HG03159 (cell line): ENCODE measurements around the gene FHOD3.

ENCODE experiments used
- ATAC-seq: cut with Tn5 transposase; IDR thresholded peaks from one replicate; pipeline ENCODE4 v1.9.1; 2021; ENCODE audit warnings: mild to moderate bottlenecking, moderate library complexity; ENCODE audit not compliant: unreplicated experiment

The FHOD3 gene

DNA sequence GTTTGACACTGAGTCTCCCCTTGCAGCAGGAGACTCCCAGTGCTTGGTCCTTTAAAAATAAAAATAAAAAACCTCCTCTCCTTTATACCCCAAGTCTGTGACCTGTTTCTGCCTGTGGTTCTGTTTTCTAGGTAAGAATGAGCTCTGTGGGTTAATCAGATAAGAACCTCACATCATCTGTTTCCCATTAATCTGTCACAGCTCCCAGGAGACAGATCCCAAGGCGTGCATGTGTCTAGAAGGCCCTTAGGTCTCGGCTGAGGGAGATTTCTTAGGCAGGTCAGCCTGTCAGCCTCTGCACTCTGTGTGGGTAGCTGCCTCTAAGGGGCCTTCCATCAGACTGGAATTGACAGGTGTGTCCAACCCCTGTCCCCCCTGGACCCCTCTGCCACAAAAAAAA, 80.7 kb downstream of the FHOD3 start:
- ATAC-seq = no peak

DNA sequence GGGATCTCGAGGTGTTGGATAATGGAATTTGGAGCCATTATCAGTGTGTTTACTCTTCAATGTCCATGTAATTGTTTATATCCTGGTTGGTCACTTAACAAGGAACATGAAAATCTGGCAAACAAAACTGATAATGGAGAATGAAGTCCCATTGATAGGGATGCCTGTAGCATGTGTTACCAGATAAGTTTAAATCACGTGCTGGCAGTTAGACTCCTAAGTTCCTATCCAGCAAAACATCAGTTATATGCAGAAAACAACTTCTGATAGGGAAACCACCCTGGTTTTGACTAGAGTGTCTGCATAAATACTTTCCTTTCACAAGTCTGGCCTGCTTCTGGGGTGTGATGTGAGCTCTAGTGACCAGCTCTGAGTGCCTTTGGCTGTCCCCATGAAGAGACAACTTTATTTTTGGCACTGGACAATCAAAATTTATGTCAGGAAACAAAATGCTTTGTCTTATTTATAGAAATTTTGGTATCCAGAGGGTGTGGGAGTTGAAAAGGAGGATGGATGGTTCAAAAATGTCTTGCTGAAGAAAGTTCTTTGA, 82.0 kb downstream of the FHOD3 start:
- ATAC-seq = no peak

GRCh38 chr18:36380173-36380827, 82.8 kb downstream of the FHOD3 start:
- ATAC-seq = no peak

- no peak for ATAC-seq
Measured at GRCh38 chr18:36381075-36381474, 83.6 kb downstream of the FHOD3 start.

GRCh38 chr18:36382854-36383253, 85.3 kb downstream of the FHOD3 start:
- no peak for ATAC-seq

DNA sequence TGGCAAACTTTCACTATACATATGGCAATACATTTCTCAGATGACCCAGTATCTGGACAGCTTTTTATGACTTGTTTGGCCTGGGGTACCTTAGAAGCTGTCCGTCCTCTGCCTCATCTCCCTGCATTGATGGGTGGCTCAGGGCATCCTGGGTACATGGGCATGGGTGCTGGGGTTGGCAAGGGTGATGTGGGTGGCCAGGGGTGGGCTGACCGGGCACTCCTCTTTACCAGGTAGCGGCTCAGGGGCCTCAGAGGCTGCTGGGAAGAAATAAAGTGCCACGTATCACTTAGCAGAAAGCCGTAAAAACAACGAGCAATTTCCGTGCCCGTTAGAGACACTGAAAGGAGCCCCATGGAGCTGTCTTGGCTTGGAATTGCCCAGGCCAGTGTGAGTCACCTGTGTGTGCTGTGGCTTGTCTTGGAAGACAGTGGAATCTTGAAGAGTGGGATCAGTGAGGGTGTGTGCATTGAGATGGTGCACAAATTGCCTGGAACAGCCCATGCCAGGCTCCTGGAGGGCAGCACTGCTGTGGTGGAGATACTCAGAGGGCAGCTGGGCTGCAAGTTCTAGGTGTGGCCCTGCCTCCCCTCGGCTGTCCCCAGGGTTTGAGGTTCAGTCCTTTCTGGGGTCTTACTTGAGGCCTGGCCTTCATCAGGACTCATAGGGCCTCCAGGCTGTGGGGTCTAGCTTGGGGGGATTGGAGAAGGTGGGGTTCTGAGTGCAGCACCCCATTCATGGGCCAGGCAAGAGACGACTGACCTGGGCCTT, 88.8 kb downstream of the FHOD3 start:
- ATAC-seq = no peak

GRCh38 chr18:36387310-36387709, 89.8 kb downstream of the FHOD3 start:
- ATAC-seq = no peak

GRCh38 chr18:36388310-36388709, 90.8 kb downstream of the FHOD3 start:
- no peak for ATAC-seq

- no peak for ATAC-seq
Measured at GRCh38 chr18:36389027-36389426, 91.5 kb downstream of the FHOD3 start.

DNA sequence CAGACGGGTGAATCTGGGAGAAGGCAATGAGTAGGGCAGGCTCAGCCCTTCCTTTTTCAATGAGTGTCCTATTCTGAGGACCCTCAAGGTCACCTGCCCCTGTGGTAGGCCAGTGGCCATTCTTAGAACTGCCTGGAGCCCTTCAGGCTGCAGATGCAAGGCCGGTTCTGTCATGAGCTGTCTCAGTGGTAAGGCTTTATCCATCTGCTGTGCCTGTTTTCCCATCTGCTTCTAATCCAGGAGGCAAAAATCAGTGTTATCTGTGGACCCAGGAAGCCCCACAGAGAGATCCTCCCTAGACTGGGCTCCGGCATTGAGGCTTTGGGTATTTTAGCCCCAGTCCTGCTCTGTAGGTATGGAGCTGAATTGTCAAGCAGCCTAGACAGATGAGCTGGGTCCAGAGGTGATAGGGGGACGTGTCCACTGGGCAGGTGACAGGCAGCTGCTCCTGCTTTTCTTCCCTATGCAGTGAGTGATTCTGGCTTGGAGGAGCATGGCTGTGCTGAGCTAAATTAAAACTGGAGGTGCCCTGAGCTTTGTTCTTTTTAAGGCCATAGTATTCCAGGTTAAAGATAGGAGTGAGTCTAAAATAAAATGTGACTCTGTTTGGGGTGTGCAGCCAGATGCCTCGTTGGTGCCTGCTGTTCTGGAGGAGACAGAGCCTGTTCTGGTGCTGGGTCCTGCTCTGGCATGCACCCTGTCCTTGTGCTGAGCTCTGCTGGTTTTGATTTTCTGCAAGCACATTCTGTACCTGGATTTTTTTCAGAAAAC, 92.5 kb downstream of the FHOD3 start:
- no peak for ATAC-seq

DNA sequence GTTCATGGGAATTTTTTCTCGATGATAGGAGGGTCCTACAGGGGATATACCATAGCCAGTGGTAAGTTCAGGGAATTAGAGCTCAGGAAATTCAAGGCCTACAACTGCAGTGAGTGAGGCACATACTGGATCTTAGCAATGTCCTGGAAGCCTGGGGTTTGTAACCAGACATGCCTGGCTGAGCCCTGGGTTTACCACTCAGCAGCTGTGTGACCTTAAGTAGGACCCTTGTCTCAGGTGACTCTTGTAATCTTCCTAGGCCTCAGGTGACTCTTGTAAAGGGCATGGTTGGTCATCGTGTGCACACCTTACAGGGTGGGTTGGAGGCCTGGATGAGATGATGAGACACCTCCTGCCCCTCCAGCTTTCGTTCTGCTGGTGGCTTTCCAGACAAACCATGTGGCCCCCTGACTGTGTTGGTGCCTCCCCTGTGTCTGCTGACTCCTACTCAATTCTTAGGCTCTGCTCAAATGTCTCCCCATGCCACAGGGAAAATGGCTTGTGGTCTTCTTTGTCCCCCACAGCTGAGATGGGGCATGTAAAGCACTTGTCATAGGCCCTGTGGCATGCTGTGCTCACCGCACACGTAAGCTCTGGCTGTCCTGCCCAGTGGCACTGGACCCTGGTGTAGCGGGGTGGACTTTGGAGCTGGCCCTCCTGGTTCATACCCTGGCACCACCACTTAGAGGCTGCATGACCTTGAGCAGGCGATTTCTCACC, 94.1 kb downstream of the FHOD3 start:
- no peak for ATAC-seq

DNA sequence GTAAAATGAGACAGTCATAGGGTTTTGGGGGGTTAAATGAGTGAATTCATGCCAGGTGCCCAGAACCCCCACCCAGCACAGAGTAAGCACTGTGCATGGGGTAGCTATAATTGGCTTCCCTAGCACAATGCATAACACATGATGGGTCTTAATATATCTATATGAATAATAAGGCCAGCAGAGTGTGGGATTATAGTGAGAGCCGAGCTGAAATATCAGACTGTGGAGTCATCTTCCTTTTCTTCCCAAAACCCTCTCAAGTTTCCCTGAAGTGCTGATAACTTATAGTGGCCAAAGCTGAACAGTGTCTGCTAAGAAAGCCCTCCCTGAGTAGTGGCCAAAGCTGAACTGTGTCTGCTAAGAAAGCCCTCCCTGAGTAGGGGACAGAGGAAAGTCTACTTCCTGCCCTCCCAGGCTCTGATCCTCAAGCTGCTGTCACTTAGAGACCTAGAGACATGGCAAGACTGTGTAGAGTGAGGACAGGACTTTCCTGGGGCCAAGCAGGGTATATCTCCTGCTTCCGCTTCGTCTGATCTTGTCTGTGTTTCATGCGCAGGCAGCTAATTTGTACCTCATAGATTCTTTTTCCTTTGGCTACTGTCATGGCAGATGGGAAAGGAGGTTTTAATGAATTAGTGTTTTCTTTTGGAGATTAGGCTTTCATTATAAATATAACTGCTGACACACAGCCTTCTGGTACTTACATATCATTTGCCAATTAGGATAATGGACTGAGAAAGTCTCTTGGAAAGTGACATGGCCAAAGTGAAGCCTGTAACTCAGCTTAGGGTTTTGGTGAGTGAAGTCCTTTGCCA, 94.9 kb downstream of the FHOD3 start:
- no peak for ATAC-seq

GRCh38 chr18:36392979-36393287, 95.4 kb downstream of the FHOD3 start:
- no peak for ATAC-seq

DNA sequence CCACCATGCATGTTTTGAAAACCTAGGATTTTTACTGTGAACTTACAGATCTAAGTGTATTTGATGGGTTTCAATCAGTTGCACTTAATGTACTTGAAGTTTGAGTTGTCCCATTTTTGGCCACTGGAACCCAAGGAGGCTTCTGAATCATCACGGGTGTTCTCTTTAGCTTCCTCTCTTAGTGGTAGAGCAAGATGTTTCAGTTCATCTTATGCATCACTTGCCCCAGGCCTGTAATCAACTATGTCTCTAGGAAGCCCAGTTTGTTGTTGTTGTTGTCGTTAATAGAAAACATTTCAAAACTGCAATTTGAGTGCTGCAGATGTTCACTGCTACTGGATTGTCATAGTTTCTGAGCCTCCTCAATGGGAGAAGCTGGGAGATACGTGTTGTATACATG, 97.0 kb downstream of the FHOD3 start:
- no peak for ATAC-seq

GRCh38 chr18:36396190-36396589, 98.7 kb downstream of the FHOD3 start:
- no peak for ATAC-seq

DNA sequence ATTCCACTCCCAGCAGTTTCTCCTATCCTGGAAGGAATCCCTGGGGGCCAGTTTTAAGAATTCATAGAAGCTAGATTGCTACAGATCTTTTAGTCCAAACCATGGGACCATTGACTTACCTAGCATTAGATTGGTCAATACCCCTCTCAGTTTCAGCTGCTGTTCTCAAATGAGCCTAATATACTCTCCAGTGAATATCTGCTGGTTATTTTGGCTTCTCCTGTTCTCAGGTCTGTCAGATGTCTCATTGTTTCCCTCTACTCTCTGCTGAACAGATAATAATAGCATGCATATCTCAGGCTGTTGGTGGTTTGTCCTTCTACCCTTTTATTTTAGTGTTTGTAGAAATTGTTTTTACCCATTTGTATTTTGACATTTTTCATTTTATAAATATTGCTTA, 99.5 kb downstream of the FHOD3 start:
- no peak for ATAC-seq

DNA sequence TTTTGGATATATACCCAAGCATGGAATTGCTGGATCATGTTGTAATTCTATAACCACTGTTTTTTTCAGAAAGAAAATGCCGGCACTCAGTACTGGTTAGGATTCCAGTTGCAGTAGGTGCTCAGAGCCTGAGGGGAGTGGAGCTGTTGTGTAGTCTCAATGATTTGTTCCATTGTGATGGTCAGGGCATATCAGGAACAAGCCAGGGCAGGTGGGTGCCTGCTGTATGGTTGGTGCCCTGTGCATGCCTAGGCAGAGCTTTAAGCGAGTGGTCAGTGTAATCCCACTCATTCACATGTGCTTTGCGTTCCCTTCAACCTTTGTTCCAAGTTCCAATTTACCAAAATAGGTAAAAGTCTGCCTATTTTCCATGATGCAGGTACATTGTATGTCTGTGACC, 100.9 kb downstream of the FHOD3 start:
- no peak for ATAC-seq

DNA sequence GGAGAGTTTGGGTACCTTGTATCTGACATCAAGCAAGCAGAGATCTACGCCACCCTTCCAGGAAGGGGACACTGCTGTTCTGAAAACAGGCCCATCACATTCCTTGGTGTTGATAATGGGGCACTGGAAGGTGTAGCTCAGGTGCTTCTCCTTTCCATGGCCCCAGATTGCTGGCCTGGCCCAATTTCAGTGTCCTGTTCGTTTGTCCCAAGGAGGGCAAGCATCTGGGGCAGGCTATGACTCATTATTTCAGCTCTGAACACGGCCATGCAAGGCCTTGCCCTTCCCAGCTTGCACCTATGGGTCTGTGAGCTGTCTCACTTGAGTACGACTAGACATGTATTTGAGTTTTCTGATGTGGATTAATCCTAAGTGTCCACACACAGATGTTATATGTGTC, 101.5 kb downstream of the FHOD3 start:
- no peak for ATAC-seq

GRCh38 chr18:36401462-36401861, 103.9 kb downstream of the FHOD3 start:
- ATAC-seq = no peak

GRCh38 chr18:36402765-36403396, 105.4 kb downstream of the FHOD3 start:
- ATAC-seq = no peak
